Mesenchymal stem cell (in vitro differentiated cells and primary cell): Measurements from ENCODE around the gene SOX6.
A peak's percentile ranks its signal among the peaks of the same experiment; 100 is the strongest.

Source experiments
- DNase-seq: peaks from one replicate; pipeline ENCODE4 v3.0.0-alpha.2; 2013
- H2AFZ ChIP-seq: one replicate; pipeline ENCODE4 v1.6.1; 2013; ENCODE audit warnings: low read depth, mild to moderate bottlenecking, control low read depth, inconsistent platforms, low read length, moderate library complexity
- H2AK5ac ChIP-seq: 2 replicates; pipeline ENCODE4 v1.6.1; 2013; ENCODE audit warnings: low read length, moderate library complexity, mild to moderate bottlenecking, inconsistent platforms; ENCODE audit not compliant: severe bottlenecking
- H2BK120ac ChIP-seq: one replicate; pipeline ENCODE4 v1.6.1; 2013; ENCODE audit warnings: low read depth, mild to moderate bottlenecking, inconsistent platforms, low read length, moderate library complexity
- H2BK12ac ChIP-seq, 2 experiments: one replicate each; pipeline ENCODE4 v1.6.1; 2013; ENCODE audit warnings: inconsistent platforms in 2 of 2, low read length in 2 of 2, mild to moderate bottlenecking in 2 of 2, moderate library complexity in 2 of 2, control low read depth in 1 of 2
- H2BK15ac ChIP-seq: one replicate; pipeline ENCODE4 v1.6.1; 2013; ENCODE audit warnings: mild to moderate bottlenecking, low read depth, inconsistent platforms; ENCODE audit not compliant: poor library complexity, severe bottlenecking
- H2BK5ac ChIP-seq: 2 replicates; pipeline ENCODE4 v1.6.1; 2013; ENCODE audit warnings: low read depth, mild to moderate bottlenecking, low read length, control low read depth, inconsistent platforms; ENCODE audit not compliant: poor library complexity, severe bottlenecking
- H3K14ac ChIP-seq, 2 experiments: one replicate each; pipeline ENCODE4 v1.6.1; 2013; ENCODE audit warnings: inconsistent platforms in 2 of 2, low read length in 2 of 2, control low read depth in 1 of 2, mild to moderate bottlenecking in 1 of 2, moderate library complexity in 1 of 2
- H3K18ac ChIP-seq, 2 experiments: one replicate each; pipeline ENCODE4 v1.6.1; 2013; ENCODE audit warnings: inconsistent platforms in 2 of 2, low read length in 2 of 2, control low read depth in 1 of 2, low read depth in 1 of 2, mild to moderate bottlenecking in 1 of 2
- H3K23ac ChIP-seq, 2 experiments: one replicate each; pipeline ENCODE4 v1.6.1; 2013; ENCODE audit warnings: inconsistent platforms in 2 of 2, low read length in 2 of 2, mild to moderate bottlenecking in 2 of 2, moderate library complexity in 2 of 2, control low read depth in 1 of 2
- H3K27ac ChIP-seq: 2 replicates; pipeline ENCODE4 v1.5.1; 2013; ENCODE audit warnings: mild to moderate bottlenecking, moderate library complexity, low read length, control low read depth, inconsistent platforms; ENCODE audit not compliant: poor library complexity, severe bottlenecking
- H3K27me3 ChIP-seq, 2 experiments: 2 replicates each; pipeline versions ENCODE4 v1.6.1 to v1.7.0; 2013; ENCODE audit warnings: low read length in 2 of 2, mild to moderate bottlenecking in 2 of 2, moderate library complexity in 2 of 2, control low read depth in 1 of 2, inconsistent platforms in 1 of 2; ENCODE audit not compliant: control insufficient read depth in 1 of 2, insufficient read depth in 1 of 2
- H3K36me3 ChIP-seq, 2 experiments: 2 replicates each; pipeline versions ENCODE4 v1.6.1 to v1.7.0; 2013; ENCODE audit warnings: low read length in 2 of 2, control low read depth in 1 of 2, inconsistent platforms in 1 of 2, low read depth in 1 of 2, mild to moderate bottlenecking in 1 of 2; ENCODE audit not compliant: insufficient read depth in 2 of 2, control insufficient read depth in 1 of 2
- H3K4ac ChIP-seq, 2 experiments: one replicate each; pipeline ENCODE4 v1.6.1; 2013; ENCODE audit warnings: inconsistent platforms in 2 of 2, low read length in 2 of 2, mild to moderate bottlenecking in 2 of 2, moderate library complexity in 2 of 2, control low read depth in 1 of 2, low read depth in 1 of 2
- H3K4me1 ChIP-seq: 2 replicates; pipeline ENCODE4 v1.6.1; 2013; ENCODE audit warnings: low read depth, low read length, control low read depth; ENCODE audit not compliant: control insufficient read depth, insufficient read depth
- H3K4me2 ChIP-seq: 2 replicates; pipeline ENCODE4 v1.6.1; 2013; ENCODE audit warnings: low read length, mild to moderate bottlenecking, inconsistent platforms; ENCODE audit not compliant: poor library complexity, severe bottlenecking
- H3K4me3 ChIP-seq, 2 experiments: 2 replicates each; pipeline versions ENCODE4 v1.5.1 to v1.7.0; 2013; ENCODE audit warnings: low read length in 2 of 2, mild to moderate bottlenecking in 2 of 2, control low read depth in 1 of 2, low read depth in 1 of 2; ENCODE audit not compliant: insufficient read depth in 1 of 2
- H3K79me1 ChIP-seq: replicated peaks from 2 replicates; pipeline ENCODE4 v1.6.1; 2013; ENCODE audit warnings: mild to moderate bottlenecking, control low read depth, low read length, inconsistent platforms; ENCODE audit not compliant: poor library complexity, severe bottlenecking
- H3K9ac ChIP-seq: 2 replicates; pipeline ENCODE4 v1.7.0; 2013; ENCODE audit warnings: mild to moderate bottlenecking, low read length, moderate library complexity
- H3K9me3 ChIP-seq: 2 replicates; pipeline ENCODE4 v1.7.0; 2013; ENCODE audit warnings: mild to moderate bottlenecking, low read length; ENCODE audit not compliant: control insufficient read depth
- H4K8ac ChIP-seq: one replicate; pipeline ENCODE4 v1.6.1; 2013; ENCODE audit warnings: inconsistent platforms, mild to moderate bottlenecking, low read length, moderate library complexity
- H4K91ac ChIP-seq: one replicate; pipeline ENCODE4 v1.6.1; 2013; ENCODE audit warnings: mild to moderate bottlenecking, low read length, inconsistent platforms
- WGBS: methylation state at CpG from one replicate; pipeline ENCODE4 v1.1.7; 2013; ENCODE audit warnings: mixed read lengths; 5-methylcytosine and 5-hydroxymethylcytosine counted together

SOX6 gene

GRCh38 chr11:16153951-16154350 lies 202.4 kb downstream of the SOX6 start:
- H2BK5ac ChIP-seq: no peak overlapping the region
- H3K27ac ChIP-seq: no peak overlapping the region
- H3K9me3 ChIP-seq: no peaks in the 10 kb centered on the region
- no peak overlapping the region for H2BK120ac ChIP-seq
- H3K4me3 ChIP-seq: no peak overlapping the region
- WGBS: 90% methylated on average over 1 of the region's 2 CpGs
- no peak for DNase-seq
- H3K4ac ChIP-seq: no peak overlapping the region
- no peak overlapping the region for H3K14ac ChIP-seq
- no peak overlapping the region for H2BK12ac ChIP-seq
- H3K23ac ChIP-seq: no peak overlapping the region
- no peak overlapping the region for H4K91ac ChIP-seq
- H3K4me1 ChIP-seq: no peaks in the 10 kb centered on the region
- no peaks in the 10 kb centered on the region for H3K27me3 ChIP-seq
- no peak overlapping the region for H3K4me2 ChIP-seq
- no peak overlapping the region for H4K8ac ChIP-seq
- H2AFZ ChIP-seq: no peak overlapping the region
- H2AK5ac ChIP-seq: no peak overlapping the region
- H3K79me1 ChIP-seq: peaks cover 2% of the 10 kb centered on the region
- H2BK15ac ChIP-seq: no peak overlapping the region
- no peak overlapping the region for H3K9ac ChIP-seq
- no peak overlapping the region for H3K18ac ChIP-seq
- no peaks in the 10 kb centered on the region for H3K36me3 ChIP-seq

DNA sequence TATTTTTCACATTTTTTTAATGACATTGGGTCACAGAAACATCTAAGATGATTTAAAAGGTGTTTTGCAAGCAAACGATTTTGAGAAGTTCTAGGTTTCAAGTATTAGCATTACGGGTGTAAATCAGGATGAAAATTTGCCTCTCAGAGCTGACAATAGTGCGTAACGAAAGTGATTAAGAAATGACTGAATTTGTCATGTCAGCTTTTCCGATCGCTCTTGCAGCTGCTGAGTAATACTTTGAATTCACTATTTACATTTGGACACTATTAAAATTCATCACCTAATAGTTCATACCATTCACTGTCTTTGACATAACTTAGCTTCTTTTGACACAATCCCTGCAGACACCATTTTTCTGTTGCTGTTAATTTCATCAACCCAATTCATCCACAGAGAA lies 205.2 kb downstream of the SOX6 start:
- H2AFZ ChIP-seq: no peak overlapping the region
- no peak overlapping the region for H2BK12ac ChIP-seq
- no peak overlapping the region for H3K9ac ChIP-seq
- no peaks in the 10 kb centered on the region for H3K9me3 ChIP-seq
- H3K18ac ChIP-seq: no peak overlapping the region
- no peak overlapping the region for H2AK5ac ChIP-seq
- DNase-seq: no peak
- H4K91ac ChIP-seq: no peak overlapping the region
- H3K4me3 ChIP-seq: no peak overlapping the region
- H3K4ac ChIP-seq: no peak overlapping the region
- 93% methylated on average over 6 of the region's 6 CpGs for WGBS
- peaks cover 2% of the 10 kb centered on the region for H3K79me1 ChIP-seq
- no peaks in the 10 kb centered on the region for H3K27me3 ChIP-seq
- H3K4me1 ChIP-seq: no peaks in the 10 kb centered on the region
- H2BK15ac ChIP-seq: no peak overlapping the region
- no peak overlapping the region for H2BK120ac ChIP-seq
- no peak overlapping the region for H2BK5ac ChIP-seq
- no peak overlapping the region for H4K8ac ChIP-seq
- H3K23ac ChIP-seq: no peak overlapping the region
- no peaks in the 10 kb centered on the region for H3K36me3 ChIP-seq
- H3K14ac ChIP-seq: no peak overlapping the region
- no peak overlapping the region for H3K4me2 ChIP-seq
- no peak overlapping the region for H3K27ac ChIP-seq

DNA sequence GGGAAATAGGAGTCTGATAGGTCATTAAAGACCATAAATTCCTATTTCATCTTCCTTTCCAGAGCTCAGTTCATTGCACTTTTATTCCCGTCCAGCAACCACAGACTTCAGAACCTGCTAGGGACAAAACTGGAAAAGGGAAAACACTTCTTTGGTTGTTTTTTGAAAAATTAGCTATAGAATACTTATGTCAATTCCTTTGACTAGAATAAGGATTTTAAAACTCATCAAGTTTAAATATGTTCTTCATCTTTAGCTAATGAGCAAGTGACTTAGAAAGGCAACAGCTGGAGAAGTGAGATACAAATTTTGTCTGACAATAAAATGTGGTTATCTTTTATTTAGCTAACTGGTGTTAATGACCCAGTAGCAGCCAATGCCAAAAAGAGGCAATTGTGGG lies 206.9 kb downstream of the SOX6 start:
- Histone ChIP-seq H4K8ac (no peak overlapping the region), H3K27ac (no peak overlapping the region), H2BK12ac (no peak overlapping the region), H2AFZ (no peak overlapping the region), H2BK120ac (no peak overlapping the region), H3K9ac (no peak overlapping the region), H3K36me3 (no peaks in the 10 kb centered on the region), H3K4me1 (no peaks in the 10 kb centered on the region), H2BK15ac (no peak overlapping the region), H4K91ac (no peak overlapping the region), H3K79me1 (peaks cover 2% of the 10 kb centered on the region), H3K23ac (no peak overlapping the region), H3K9me3 (no peaks in the 10 kb centered on the region), H3K4ac (no peak overlapping the region), H2BK5ac (no peak overlapping the region), H3K14ac (no peak overlapping the region), H3K4me3 (no peak overlapping the region), H3K4me2 (no peak overlapping the region), H3K18ac (no peak overlapping the region), H3K27me3 (no peaks in the 10 kb centered on the region), H2AK5ac (no peak overlapping the region)
- no peak for DNase-seq
- no CpG with 5 or more reads among the region's 1 CpG for WGBS

GRCh38 chr11:16148301-16148931 lies 207.9 kb downstream of the SOX6 start:
- H2BK120ac ChIP-seq: no peak overlapping the region
- DNase-seq: no peak
- no peaks in the 10 kb centered on the region for H3K27me3 ChIP-seq
- H3K9me3 ChIP-seq: no peaks in the 10 kb centered on the region
- H3K23ac ChIP-seq: no peak overlapping the region
- no peak overlapping the region for H2BK15ac ChIP-seq
- H3K79me1 ChIP-seq: peaks cover under 1% of the 10 kb centered on the region
- no peaks in the 10 kb centered on the region for H3K36me3 ChIP-seq
- WGBS: 33% methylated on average over 8 of the region's 8 CpGs
- no peak overlapping the region for H3K9ac ChIP-seq
- H2BK12ac ChIP-seq: no peak overlapping the region
- H2AK5ac ChIP-seq: no peak overlapping the region
- H3K18ac ChIP-seq: peak overlapping the region in 1 of 2 experiments; percentile 33
- no peak overlapping the region for H2AFZ ChIP-seq
- no peak overlapping the region for H4K8ac ChIP-seq
- H3K14ac ChIP-seq: no peak overlapping the region
- H3K4me3 ChIP-seq: no peak overlapping the region
- H3K4ac ChIP-seq: no peak overlapping the region
- no peaks in the 10 kb centered on the region for H3K4me1 ChIP-seq
- peak overlapping the region; percentile 43 for H3K4me2 ChIP-seq
- H3K27ac ChIP-seq: no peak overlapping the region
- H4K91ac ChIP-seq: no peak overlapping the region
- no peak overlapping the region for H2BK5ac ChIP-seq
